ENCODE measurements around the gene MRPL58.
"Not testable (repeated sequence)": the region's sequence is repeated elsewhere in the genome, so short reads cannot be mapped to it uniquely, and the experiment has no call there.

MRPL58 gene

GRCh38 chr17:75044716-75045115 lies 32.2 kb downstream of the MRPL58 start:
- H3K4me3 Mint-ChIP-seq, result peak overlapping the region; percentile 25 to 39
- peak overlapping the region in 1 of 2 donors; percentile 13 for H3K27ac Mint-ChIP-seq
- no peaks in the 10 kb centered on the region for H3K9me3 Mint-ChIP-seq
- no peaks in the 10 kb centered on the region for H3K27me3 Mint-ChIP-seq
- DNase-seq (no peak), ATAC-seq (no peak)
- peaks cover 41% of the 10 kb centered on the region for H3K4me1 Mint-ChIP-seq

GRCh38 chr17:75045946-75046406 lies 33.5 kb downstream of the MRPL58 start:
- H3K9me3 Mint-ChIP-seq, DNase-seq, ATAC-seq, H3K27me3 Mint-ChIP-seq: not testable (repeated sequence)
- Mint-ChIP-seq H3K27ac (peak overlapping the region; percentile 94 to 96), H3K4me3 (peak overlapping the region; percentile 99), H3K4me1 (peaks cover 41% of the 10 kb centered on the region)

- peaks cover 41% of the 10 kb centered on the region for H3K4me1 Mint-ChIP-seq
- ATAC-seq, result peak; percentile 96
- H3K4me3 Mint-ChIP-seq, result peak within 1 kb of the TSS; percentile 99
Measured at GRCh38 chr17:75046407-75047289, 34.2 kb downstream of the MRPL58 start, which contains the start of the genes ATP5PD and KCTD2. Gene ATP5PD (minus strand): TSS chr17:75046969. CDS start chr17:75042650, 4,319 bp downstream. Gene KCTD2 (plus strand): TSS chr17:75047225. CDS start chr17:75047251, 26 bp downstream.

GRCh38 chr17:75047398-75048098 lies 35.1 kb downstream of the MRPL58 start:
- Mint-ChIP-seq H3K4me3 (peak overlapping the region; percentile 92 to 99), H3K9me3 (no peaks in the 10 kb centered on the region), H3K4me1 (peaks cover 41% of the 10 kb centered on the region), H3K27ac (peak overlapping the region; percentile 96), H3K27me3 (no peaks in the 10 kb centered on the region)
- DNase-seq (peak; percentile 40 to 43), ATAC-seq (peak; percentile 18)

More at GRCh38 chr17:75046407-75047289, 34.2 kb downstream of the MRPL58 start, which contains the start of the genes ATP5PD and KCTD2:
- Mint-ChIP-seq H3K9me3 (no peaks in the 10 kb centered on the region), H3K27me3 (no peaks in the 10 kb centered on the region), H3K27ac (peak within 1 kb of the TSS; percentile 96)
- DNase-seq, result peak; percentile 93 to 96

- peaks cover 41% of the 10 kb centered on the region for H3K4me1 Mint-ChIP-seq
- DNase-seq (no peak), ATAC-seq (no peak)
- H3K9me3 Mint-ChIP-seq, result no peaks in the 10 kb centered on the region
- no peaks in the 10 kb centered on the region for H3K27me3 Mint-ChIP-seq
- no peak overlapping the region for H3K27ac Mint-ChIP-seq
- H3K4me3 Mint-ChIP-seq, result peak overlapping the region; percentile 92 to 99
Measured at GRCh38 chr17:75048249-75048878, 35.9 kb downstream of the MRPL58 start.

- H3K9me3 Mint-ChIP-seq, result no peaks in the 10 kb centered on the region
- ATAC-seq (no peak), DNase-seq (no peak)
- H3K27ac Mint-ChIP-seq, result no peak overlapping the region
- H3K4me3 Mint-ChIP-seq, result no peak overlapping the region
- H3K27me3 Mint-ChIP-seq, result no peaks in the 10 kb centered on the region
- H3K4me1 Mint-ChIP-seq, result peaks cover 41% of the 10 kb centered on the region
Measured at GRCh38 chr17:75049057-75049456, 36.6 kb downstream of the MRPL58 start.

- Mint-ChIP-seq H3K27me3 (no peaks in the 10 kb centered on the region), H3K27ac (no peak overlapping the region), H3K4me3 (no peak overlapping the region), H3K9me3 (no peaks in the 10 kb centered on the region), H3K4me1 (peaks cover 37% of the 10 kb centered on the region)
- ATAC-seq, result no peak
- DNase-seq, result no peak
Measured at GRCh38 chr17:75049706-75050105, 37.2 kb downstream of the MRPL58 start.

- H3K27ac Mint-ChIP-seq, result no peak overlapping the region
- H3K27me3 Mint-ChIP-seq, result no peaks in the 10 kb centered on the region
- no peak for DNase-seq
- no peaks in the 10 kb centered on the region for H3K9me3 Mint-ChIP-seq
- H3K4me1 Mint-ChIP-seq, result peaks cover 31% of the 10 kb centered on the region
- ATAC-seq, result no peak
- H3K4me3 Mint-ChIP-seq, result no peak overlapping the region
Measured at GRCh38 chr17:75051941-75052340, 39.5 kb downstream of the MRPL58 start.

GRCh38 chr17:75059369-75060345 lies 47.2 kb downstream of the MRPL58 start:
- no peaks in the 10 kb centered on the region for H3K9me3 Mint-ChIP-seq
- peaks cover 30% of the 10 kb centered on the region for H3K4me1 Mint-ChIP-seq
- no peak overlapping the region for H3K4me3 Mint-ChIP-seq
- H3K27me3 Mint-ChIP-seq, result no peaks in the 10 kb centered on the region
- DNase-seq (no peak), ATAC-seq (no peak)
- H3K27ac Mint-ChIP-seq, result no peak overlapping the region

GRCh38 chr17:75060434-75061054 lies 48.1 kb downstream of the MRPL58 start:
- Mint-ChIP-seq H3K4me1 (peaks cover 39% of the 10 kb centered on the region), H3K4me3 (no peak overlapping the region), H3K27ac (no peak overlapping the region), H3K9me3 (no peaks in the 10 kb centered on the region), H3K27me3 (no peaks in the 10 kb centered on the region)
- DNase-seq (no peak), ATAC-seq (no peak)

GRCh38 chr17:75061055-75061438 lies 48.6 kb downstream of the MRPL58 start:
- no peak for DNase-seq
- ATAC-seq, result no peak
- Mint-ChIP-seq H3K4me1 (peaks cover 43% of the 10 kb centered on the region), H3K9me3 (no peaks in the 10 kb centered on the region), H3K27ac (no peak overlapping the region), H3K27me3 (no peaks in the 10 kb centered on the region), H3K4me3 (no peak overlapping the region)

GRCh38 chr17:75061618-75062017 lies 49.1 kb downstream of the MRPL58 start:
- Mint-ChIP-seq H3K27ac (no peak overlapping the region), H3K9me3 (no peaks in the 10 kb centered on the region), H3K4me1 (peaks cover 43% of the 10 kb centered on the region), H3K4me3 (no peak overlapping the region), H3K27me3 (no peaks in the 10 kb centered on the region)
- DNase-seq, result no peak
- no peak for ATAC-seq

GRCh38 chr17:75063201-75063600 lies 50.7 kb downstream of the MRPL58 start:
- Mint-ChIP-seq H3K27me3 (no peaks in the 10 kb centered on the region), H3K4me1 (peaks cover 48% of the 10 kb centered on the region), H3K9me3 (no peaks in the 10 kb centered on the region), H3K27ac (peak overlapping the region in 1 of 2 donors; percentile 28), H3K4me3 (no peak overlapping the region)
- ATAC-seq (no peak), DNase-seq (no peak)

GRCh38 chr17:75063626-75064025 lies 51.2 kb downstream of the MRPL58 start:
- no peak overlapping the region for H3K27ac Mint-ChIP-seq
- no peaks in the 10 kb centered on the region for H3K9me3 Mint-ChIP-seq
- H3K4me1 Mint-ChIP-seq, result peaks cover 49% of the 10 kb centered on the region
- ATAC-seq (no peak), DNase-seq (no peak)
- no peaks in the 10 kb centered on the region for H3K27me3 Mint-ChIP-seq
- no peak overlapping the region for H3K4me3 Mint-ChIP-seq

Measured in stimulated activated naive CD8-positive, alpha-beta T cell treated with anti-CD3 and anti-CD28 coated beads, Interleukin-15, amount 100 ng/mL, for 72 hours (primary cell).